Measurements from ENCODE around the gene E2F4. TPM values are rescaled to one million over a fixed set of nuclear protein-coding genes. Genes with fewer than 3 reads are reported as not detected.

The E2F4 gene
- total RNA-seq, 2 experiments from 2014 or later, result 105 to 114 TPM

GRCh38 chr16:67191411-67191994 lies 452 bp upstream of the E2F4 start:
- H3K4me3 Mint-ChIP-seq, result peak overlapping the region; percentile 95
- H3K27ac Mint-ChIP-seq, result peak overlapping the region; percentile 84
- POLR2A ChIA-PET, result interaction anchor here (0.7 to 1.0 kb wide), 2 partner anchors 26 to 208 kb away, joined by 3 to 4 read pairs; partner anchors contain the start of gene HSF4
- H3K27me3 Mint-ChIP-seq, result peaks cover 4% of the 10 kb centered on the region
- no peaks in the 10 kb centered on the region for H3K9me3 Mint-ChIP-seq
- ATAC-seq (ENCODE audit: low read depth) (peak; percentile 45), DNase-seq (no peak)
- peaks cover 12% of the 10 kb centered on the region for H3K36me3 Mint-ChIP-seq
- H3K4me1 Mint-ChIP-seq, result peaks cover 27% of the 10 kb centered on the region

- Mint-ChIP-seq H3K4me3 (peak overlapping the region; percentile 95), H3K27me3 (no peaks in the 10 kb centered on the region), H3K9me3 (no peaks in the 10 kb centered on the region), H3K4me1 (peaks cover 27% of the 10 kb centered on the region), H3K36me3 (peaks cover 17% of the 10 kb centered on the region), H3K27ac (peak overlapping the region; percentile 86)
- DNase-seq (no peak), ATAC-seq (ENCODE audit: low read depth) (no peak)
- POLR2A ChIA-PET, result interaction anchor here (1.0 to 1.4 kb wide), 8 partner anchors 9 to 210 kb away, joined by 3 to 11 read pairs (median 3); partner anchors contain the start of genes MATCAP1, SLC9A5 and TMEM208
Observed at GRCh38 chr16:67192781-67193361, 916 bp downstream of the E2F4 start.

- ATAC-seq (ENCODE audit: low read depth), result no peak
- Mint-ChIP-seq H3K27ac (peak overlapping the region; percentile 86), H3K27me3 (no peaks in the 10 kb centered on the region), H3K9me3 (no peaks in the 10 kb centered on the region), H3K4me1 (peaks cover 32% of the 10 kb centered on the region), H3K36me3 (peaks cover 17% of the 10 kb centered on the region), H3K4me3 (peak overlapping the region; percentile 95)
- DNase-seq, result no peak
- POLR2A ChIA-PET, result interaction anchor here (1.1 to 1.4 kb wide), 4 partner anchors 10 to 179 kb away, joined by 3 to 11 read pairs (median 3); partner anchors contain the start of gene MATCAP1
Observed at GRCh38 chr16:67193536-67193935, 1.6 kb downstream of the E2F4 start.

GRCh38 chr16:67194260-67194659 lies 2.3 kb downstream of the E2F4 start:
- no peaks in the 10 kb centered on the region for H3K27me3 Mint-ChIP-seq
- peaks cover 32% of the 10 kb centered on the region for H3K4me1 Mint-ChIP-seq
- no peak for DNase-seq
- POLR2A ChIA-PET, result no interaction called here
- ATAC-seq (ENCODE audit: low read depth), result no peak
- H3K36me3 Mint-ChIP-seq, result peaks cover 17% of the 10 kb centered on the region
- no peak overlapping the region for H3K27ac Mint-ChIP-seq
- peak overlapping the region; percentile 95 for H3K4me3 Mint-ChIP-seq
- no peaks in the 10 kb centered on the region for H3K9me3 Mint-ChIP-seq

GRCh38 chr16:67195676-67196075 lies 3.7 kb downstream of the E2F4 start:
- POLR2A ChIA-PET, result no interaction called here
- peak overlapping the region; percentile 13 for H3K27ac Mint-ChIP-seq
- DNase-seq, result no peak
- H3K27me3 Mint-ChIP-seq, result no peaks in the 10 kb centered on the region
- no peaks in the 10 kb centered on the region for H3K9me3 Mint-ChIP-seq
- ATAC-seq (ENCODE audit: low read depth), result no peak
- peaks cover 19% of the 10 kb centered on the region for H3K36me3 Mint-ChIP-seq
- H3K4me1 Mint-ChIP-seq, result peaks cover 32% of the 10 kb centered on the region
- no peak overlapping the region for H3K4me3 Mint-ChIP-seq

GRCh38 chr16:67196881-67197280 lies 4.9 kb downstream of the E2F4 start:
- Mint-ChIP-seq H3K27me3 (no peaks in the 10 kb centered on the region), H3K4me3 (no peak overlapping the region), H3K9me3 (no peaks in the 10 kb centered on the region), H3K4me1 (peaks cover 26% of the 10 kb centered on the region), H3K36me3 (peaks cover 19% of the 10 kb centered on the region), H3K27ac (peak overlapping the region; percentile 8)
- DNase-seq (no peak), ATAC-seq (ENCODE audit: low read depth) (no peak)
- POLR2A ChIA-PET, result interaction anchor here (0.9 kb wide), 1 partner anchor 150 kb away, joined by 5 read pairs; no protein-coding TSS in a partner anchor

- ATAC-seq (ENCODE audit: low read depth) (no peak), DNase-seq (no peak)
- no peak overlapping the region for H3K4me3 Mint-ChIP-seq
- H3K9me3 Mint-ChIP-seq, result no peaks in the 10 kb centered on the region
- POLR2A ChIA-PET, result interaction anchor here (0.9 to 1.6 kb wide), 3 partner anchors 11 to 151 kb away, joined by 3 to 8 read pairs (median 5); partner anchors contain the start of gene TMEM208
- H3K4me1 Mint-ChIP-seq, result peaks cover 23% of the 10 kb centered on the region
- no peak overlapping the region for H3K27ac Mint-ChIP-seq
- H3K36me3 Mint-ChIP-seq, result peaks cover 17% of the 10 kb centered on the region
- no peaks in the 10 kb centered on the region for H3K27me3 Mint-ChIP-seq
Observed at GRCh38 chr16:67197704-67198103, 5.7 kb downstream of the E2F4 start.

- Mint-ChIP-seq H3K36me3 (peaks cover 15% of the 10 kb centered on the region), H3K4me1 (peaks cover 17% of the 10 kb centered on the region), H3K9me3 (no peaks in the 10 kb centered on the region), H3K27me3 (no peaks in the 10 kb centered on the region), H3K27ac (no peak overlapping the region), H3K4me3 (no peak overlapping the region)
- no peak for DNase-seq
- peak; percentile 35 for ATAC-seq (ENCODE audit: low read depth)
- POLR2A ChIA-PET, result interaction anchor here (1.0 to 1.6 kb wide), 2 partner anchors 10 to 29 kb away, joined by 3 to 8 read pairs; partner anchors contain the start of gene TMEM208
Observed at GRCh38 chr16:67198238-67198734, 6.3 kb downstream of the E2F4 start.

GRCh38 chr16:67199011-67199807 lies 7.3 kb downstream of the E2F4 start, which contains the start of gene ELMO3:
TSS of gene ELMO3 (plus strand) at chr16:67199131. CDS start at chr16:67199327, 196 bp downstream.
- no peak for DNase-seq
- Mint-ChIP-seq H3K4me1 (peaks cover 9% of the 10 kb centered on the region), H3K36me3 (peaks cover 15% of the 10 kb centered on the region), H3K27ac (no peak within 1 kb of the TSS), H3K27me3 (no peaks in the 10 kb centered on the region), H3K9me3 (no peaks in the 10 kb centered on the region), H3K4me3 (no peak within 1 kb of the TSS)
- no peak for ATAC-seq (ENCODE audit: low read depth)
- POLR2A ChIA-PET, result no interaction called here

GRCh38 chr16:67199808-67200198 lies 7.8 kb downstream of the E2F4 start:
- no peaks in the 10 kb centered on the region for H3K9me3 Mint-ChIP-seq
- POLR2A ChIA-PET, result no interaction called here
- peaks cover 9% of the 10 kb centered on the region for H3K4me1 Mint-ChIP-seq
- H3K27ac Mint-ChIP-seq, result no peak overlapping the region
- H3K36me3 Mint-ChIP-seq, result peaks cover 15% of the 10 kb centered on the region
- H3K4me3 Mint-ChIP-seq, result no peak overlapping the region
- no peak for ATAC-seq (ENCODE audit: low read depth)
- H3K27me3 Mint-ChIP-seq, result no peaks in the 10 kb centered on the region
- DNase-seq, result no peak

- Mint-ChIP-seq H3K9me3 (no peaks in the 10 kb centered on the region), H3K4me3 (no peak overlapping the region), H3K36me3 (peaks cover 15% of the 10 kb centered on the region), H3K27ac (no peak overlapping the region), H3K4me1 (peaks cover 9% of the 10 kb centered on the region), H3K27me3 (no peaks in the 10 kb centered on the region)
- POLR2A ChIA-PET, result no interaction called here
- no peak for ATAC-seq (ENCODE audit: low read depth)
- no peak for DNase-seq
Observed at GRCh38 chr16:67200491-67200890, 8.5 kb downstream of the E2F4 start.

- POLR2A ChIA-PET, result no interaction called here
- H3K36me3 Mint-ChIP-seq, result peaks cover 6% of the 10 kb centered on the region
- H3K27me3 Mint-ChIP-seq, result no peaks in the 10 kb centered on the region
- H3K4me1 Mint-ChIP-seq, result peaks cover 6% of the 10 kb centered on the region
- no peak overlapping the region for H3K4me3 Mint-ChIP-seq
- H3K27ac Mint-ChIP-seq, result no peak overlapping the region
- no peaks in the 10 kb centered on the region for H3K9me3 Mint-ChIP-seq
- DNase-seq (no peak), ATAC-seq (ENCODE audit: low read depth) (no peak)
Observed at GRCh38 chr16:67201411-67202345, 9.7 kb downstream of the E2F4 start.
